ENCODE measurements around the gene TNFAIP1.

DNA sequence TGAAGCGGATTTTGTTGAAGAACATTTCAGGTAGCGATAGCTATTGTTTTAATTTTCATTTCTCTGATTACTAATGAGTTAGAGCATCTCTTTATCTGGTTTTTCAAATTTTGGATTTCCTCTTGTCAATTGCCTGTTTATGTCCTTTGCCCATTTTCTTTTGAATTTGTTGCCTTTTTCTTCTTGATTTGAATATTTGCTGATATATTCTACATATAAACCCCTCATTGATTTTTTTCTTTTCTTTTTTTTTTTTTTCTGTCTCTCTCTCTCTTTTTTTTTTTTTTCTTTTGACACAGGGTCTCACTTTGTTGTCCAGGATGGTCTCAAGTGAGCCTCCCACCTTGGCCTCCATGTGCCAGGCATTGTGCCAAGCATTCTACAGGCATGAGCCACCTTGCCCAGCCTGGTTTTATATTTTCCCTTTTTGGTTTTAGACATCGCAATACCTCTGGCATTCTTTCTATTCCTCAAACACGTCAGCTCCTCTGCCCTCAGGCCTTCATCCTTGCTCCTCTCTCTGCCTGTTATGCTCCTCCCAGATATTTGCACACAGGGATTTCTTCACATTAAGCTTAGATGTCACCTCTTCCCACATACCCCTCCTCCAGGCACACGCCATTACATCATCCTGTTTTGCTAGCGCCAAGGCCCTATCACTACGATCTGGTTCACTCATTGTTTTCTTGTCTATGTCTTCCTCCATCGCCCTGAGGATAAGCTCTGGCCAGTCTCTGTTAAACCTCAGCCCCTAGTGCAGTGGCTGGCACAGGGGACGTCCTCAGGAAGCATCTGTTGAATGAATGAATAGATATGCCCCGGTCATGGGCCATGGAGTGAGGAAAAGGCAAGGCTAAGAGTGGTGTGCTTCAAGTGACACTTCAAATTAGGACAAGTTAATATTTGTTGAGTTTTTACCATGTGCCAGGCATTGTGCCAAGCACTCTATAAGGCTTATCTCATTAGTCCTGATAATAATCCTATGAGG is 44.5 kb downstream of the TNFAIP1 start:
- TF ChIP-seq POLR2A (IDR thresholded peaks at IDR 0.05), result no peak
- TF ChIP-seq, protein P1, sequence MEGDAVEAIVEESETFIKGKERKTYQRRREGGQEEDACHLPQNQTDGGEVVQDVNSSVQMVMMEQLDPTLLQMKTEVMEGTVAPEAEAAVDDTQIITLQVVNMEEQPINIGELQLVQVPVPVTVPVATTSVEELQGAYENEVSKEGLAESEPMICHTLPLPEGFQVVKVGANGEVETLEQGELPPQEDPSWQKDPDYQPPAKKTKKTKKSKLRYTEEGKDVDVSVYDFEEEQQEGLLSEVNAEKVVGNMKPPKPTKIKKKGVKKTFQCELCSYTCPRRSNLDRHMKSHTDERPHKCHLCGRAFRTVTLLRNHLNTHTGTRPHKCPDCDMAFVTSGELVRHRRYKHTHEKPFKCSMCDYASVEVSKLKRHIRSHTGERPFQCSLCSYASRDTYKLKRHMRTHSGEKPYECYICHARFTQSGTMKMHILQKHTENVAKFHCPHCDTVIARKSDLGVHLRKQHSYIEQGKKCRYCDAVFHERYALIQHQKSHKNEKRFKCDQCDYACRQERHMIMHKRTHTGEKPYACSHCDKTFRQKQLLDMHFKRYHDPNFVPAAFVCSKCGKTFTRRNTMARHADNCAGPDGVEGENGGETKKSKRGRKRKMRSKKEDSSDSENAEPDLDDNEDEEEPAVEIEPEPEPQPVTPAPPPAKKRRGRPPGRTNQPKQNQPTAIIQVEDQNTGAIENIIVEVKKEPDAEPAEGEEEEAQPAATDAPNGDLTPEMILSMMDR (IDR thresholded peaks at IDR 0.05), result no peak
